GM23338 (cell line): ENCODE measurements around the gene MTRF1L.

Experiments
- CREB1 ChIP-seq: fragments of 250-450 bp; sonication (Bioruptor Pico); IDR thresholded peaks from 2 replicates; pipeline ENCODE4 v1.5.0; 2020; ENCODE audit warnings: low read depth, mild to moderate bottlenecking, moderate library complexity
- CTCF ChIP-seq, 2 experiments: fragments of 200-600 bp in 1 of 2; sonication (generic) in 1 of 2; conservative IDR thresholded peaks; 2 replicates each; pipeline versions ENCODE4 v1.5.1 to v1.6.1; 2016 to 2017; ENCODE audit warnings: antibody characterized with exemption in 2 of 2, low read depth in 2 of 2, mild to moderate bottlenecking in 2 of 2, moderate library complexity in 1 of 2
- EZH2 ChIP-seq: fragments of 200-600 bp; sonication (generic); IDR thresholded peaks from one replicate; pipeline ENCODE4 v1.8.0; 2017; ENCODE audit warnings: antibody characterized with exemption, mild to moderate bottlenecking, low read depth; ENCODE audit not compliant: unreplicated experiment
- EZH2phosphoT487 ChIP-seq: fragments of 200-600 bp; sonication (generic); IDR thresholded peaks from one replicate; pipeline ENCODE4 v1.8.1; 2018; ENCODE audit warnings: antibody characterized with exemption; ENCODE audit not compliant: unreplicated experiment
- JUNB ChIP-seq: IDR thresholded peaks from one replicate; pipeline ENCODE4 v1.6.1; 2016; ENCODE audit warnings: antibody characterized with exemption; ENCODE audit not compliant: unreplicated experiment
- NANOG ChIP-seq: IDR thresholded peaks from 2 replicates; pipeline ENCODE4 v1.6.1; 2016; ENCODE audit warnings: antibody characterized with exemption, borderline replicate concordance
- POLR2AphosphoS5 ChIP-seq: IDR thresholded peaks from 2 replicates; pipeline ENCODE4 v1.6.1; 2016; ENCODE audit warnings: antibody characterized with exemption, low read depth
- REST ChIP-seq: IDR thresholded peaks from one replicate; pipeline ENCODE4 v1.6.1; 2018; ENCODE audit warnings: antibody characterized with exemption; ENCODE audit not compliant: unreplicated experiment

GRCh38 chr6:152981219-152981618 is 21.3 kb downstream of the MTRF1L start:
- TF ChIP-seq CTCF (conservative IDR thresholded peaks at IDR 0.05; ENCODE audit: low read depth in 2 of 2) (no peak), REST (no peak), NANOG (no peak), CREB1 (CRISPR knock-in tag) (no peak), POLR2AphosphoS5 (no peak), EZH2 (no peak), EZH2phosphoT487 (no peak), JUNB (no peak)
